Mesenchymal stem cell (in vitro differentiated cells and primary cell): ENCODE measurements around the gene NAP1L4.

Experiments used
- DNase-seq: peaks from one replicate; pipeline ENCODE4 v3.0.0-alpha.2; 2013
- H2AFZ ChIP-seq: one replicate; pipeline ENCODE4 v1.6.1; 2013; ENCODE audit warnings: low read depth, mild to moderate bottlenecking, control low read depth, inconsistent platforms, low read length, moderate library complexity
- H2AK5ac ChIP-seq: 2 replicates; pipeline ENCODE4 v1.6.1; 2013; ENCODE audit warnings: low read length, moderate library complexity, mild to moderate bottlenecking, inconsistent platforms; ENCODE audit not compliant: severe bottlenecking
- H2BK120ac ChIP-seq: one replicate; pipeline ENCODE4 v1.6.1; 2013; ENCODE audit warnings: low read depth, mild to moderate bottlenecking, inconsistent platforms, low read length, moderate library complexity
- H2BK12ac ChIP-seq, 2 experiments: one replicate each; pipeline ENCODE4 v1.6.1; 2013; ENCODE audit warnings: inconsistent platforms in 2 of 2, low read length in 2 of 2, mild to moderate bottlenecking in 2 of 2, moderate library complexity in 2 of 2, control low read depth in 1 of 2
- H2BK15ac ChIP-seq: one replicate; pipeline ENCODE4 v1.6.1; 2013; ENCODE audit warnings: mild to moderate bottlenecking, low read depth, inconsistent platforms; ENCODE audit not compliant: poor library complexity, severe bottlenecking
- H2BK5ac ChIP-seq: 2 replicates; pipeline ENCODE4 v1.6.1; 2013; ENCODE audit warnings: low read depth, mild to moderate bottlenecking, low read length, control low read depth, inconsistent platforms; ENCODE audit not compliant: poor library complexity, severe bottlenecking
- H3K14ac ChIP-seq, 2 experiments: one replicate each; pipeline ENCODE4 v1.6.1; 2013; ENCODE audit warnings: inconsistent platforms in 2 of 2, low read length in 2 of 2, control low read depth in 1 of 2, mild to moderate bottlenecking in 1 of 2, moderate library complexity in 1 of 2
- H3K18ac ChIP-seq, 2 experiments: one replicate each; pipeline ENCODE4 v1.6.1; 2013; ENCODE audit warnings: inconsistent platforms in 2 of 2, low read length in 2 of 2, control low read depth in 1 of 2, low read depth in 1 of 2, mild to moderate bottlenecking in 1 of 2
- H3K23ac ChIP-seq, 2 experiments: one replicate each; pipeline ENCODE4 v1.6.1; 2013; ENCODE audit warnings: inconsistent platforms in 2 of 2, low read length in 2 of 2, mild to moderate bottlenecking in 2 of 2, moderate library complexity in 2 of 2, control low read depth in 1 of 2
- H3K27ac ChIP-seq: 2 replicates; pipeline ENCODE4 v1.5.1; 2013; ENCODE audit warnings: mild to moderate bottlenecking, moderate library complexity, low read length, control low read depth, inconsistent platforms; ENCODE audit not compliant: poor library complexity, severe bottlenecking
- H3K27me3 ChIP-seq, 2 experiments: 2 replicates each; pipeline versions ENCODE4 v1.6.1 to v1.7.0; 2013; ENCODE audit warnings: low read length in 2 of 2, mild to moderate bottlenecking in 2 of 2, moderate library complexity in 2 of 2, control low read depth in 1 of 2, inconsistent platforms in 1 of 2; ENCODE audit not compliant: control insufficient read depth in 1 of 2, insufficient read depth in 1 of 2
- H3K36me3 ChIP-seq, 2 experiments: 2 replicates each; pipeline versions ENCODE4 v1.6.1 to v1.7.0; 2013; ENCODE audit warnings: low read length in 2 of 2, control low read depth in 1 of 2, inconsistent platforms in 1 of 2, low read depth in 1 of 2, mild to moderate bottlenecking in 1 of 2; ENCODE audit not compliant: insufficient read depth in 2 of 2, control insufficient read depth in 1 of 2
- H3K4ac ChIP-seq, 2 experiments: one replicate each; pipeline ENCODE4 v1.6.1; 2013; ENCODE audit warnings: inconsistent platforms in 2 of 2, low read length in 2 of 2, mild to moderate bottlenecking in 2 of 2, moderate library complexity in 2 of 2, control low read depth in 1 of 2, low read depth in 1 of 2
- H3K4me1 ChIP-seq: 2 replicates; pipeline ENCODE4 v1.6.1; 2013; ENCODE audit warnings: low read depth, low read length, control low read depth; ENCODE audit not compliant: control insufficient read depth, insufficient read depth
- H3K4me2 ChIP-seq: 2 replicates; pipeline ENCODE4 v1.6.1; 2013; ENCODE audit warnings: low read length, mild to moderate bottlenecking, inconsistent platforms; ENCODE audit not compliant: poor library complexity, severe bottlenecking
- H3K4me3 ChIP-seq, 2 experiments: 2 replicates each; pipeline versions ENCODE4 v1.5.1 to v1.7.0; 2013; ENCODE audit warnings: low read length in 2 of 2, mild to moderate bottlenecking in 2 of 2, control low read depth in 1 of 2, low read depth in 1 of 2; ENCODE audit not compliant: insufficient read depth in 1 of 2
- H3K79me1 ChIP-seq: replicated peaks from 2 replicates; pipeline ENCODE4 v1.6.1; 2013; ENCODE audit warnings: mild to moderate bottlenecking, control low read depth, low read length, inconsistent platforms; ENCODE audit not compliant: poor library complexity, severe bottlenecking
- H3K9ac ChIP-seq: 2 replicates; pipeline ENCODE4 v1.7.0; 2013; ENCODE audit warnings: mild to moderate bottlenecking, low read length, moderate library complexity
- H3K9me3 ChIP-seq: 2 replicates; pipeline ENCODE4 v1.7.0; 2013; ENCODE audit warnings: mild to moderate bottlenecking, low read length; ENCODE audit not compliant: control insufficient read depth
- H4K8ac ChIP-seq: one replicate; pipeline ENCODE4 v1.6.1; 2013; ENCODE audit warnings: inconsistent platforms, mild to moderate bottlenecking, low read length, moderate library complexity
- H4K91ac ChIP-seq: one replicate; pipeline ENCODE4 v1.6.1; 2013; ENCODE audit warnings: mild to moderate bottlenecking, low read length, inconsistent platforms
- WGBS: methylation state at CpG from one replicate; pipeline ENCODE4 v1.1.7; 2013; ENCODE audit warnings: mixed read lengths; 5-methylcytosine and 5-hydroxymethylcytosine counted together
- small RNA-seq: library from polyadenylated mRNA; stranded (forward); fragments of <200 nt; extraction: miRNeasy Mini kit (QIAGEN cat#:217004); gene quantifications from one replicate; pipeline ENCODE3, GENCODE V24; 2013; ENCODE audit warnings: low read depth

The NAP1L4 gene

DNA sequence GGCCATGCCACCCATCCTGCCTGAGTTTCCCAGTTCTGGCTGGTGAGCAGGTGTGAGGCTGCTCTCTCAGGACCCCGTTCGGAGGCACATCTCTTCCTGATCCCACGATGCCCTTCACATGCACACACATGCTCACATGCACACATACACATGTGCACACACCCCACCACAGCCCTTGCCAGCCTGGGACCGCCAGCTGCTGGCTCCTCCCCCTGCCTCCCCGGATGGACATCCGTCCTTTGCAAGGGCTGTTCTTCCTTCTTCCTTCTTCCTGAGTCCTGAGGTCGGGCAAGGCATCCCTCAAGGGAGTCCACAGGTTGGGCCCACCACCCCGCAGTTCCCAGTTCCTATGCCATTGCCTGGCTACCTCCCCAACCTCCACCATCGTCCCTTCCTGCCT is 96.1 kb downstream of the NAP1L4 start:
- Histone ChIP-seq H2BK5ac (no peak overlapping the region), H3K4me2 (no peak overlapping the region), H3K79me1 (no peaks in the 10 kb centered on the region), H3K4me1 (peaks cover 35% of the 10 kb centered on the region), H2BK15ac (peak overlapping the region; percentile 64), H2BK120ac (no peak overlapping the region), H3K14ac (peak overlapping the region in 1 of 2 experiments; percentile 2), H4K8ac (peak overlapping the region; percentile 22), H4K91ac (peak overlapping the region; percentile 97), H3K18ac (no peak overlapping the region), H3K27me3 (no peaks in the 10 kb centered on the region), H3K36me3 (no peaks in the 10 kb centered on the region), H3K23ac (no peak overlapping the region), H3K9ac (no peak overlapping the region), H3K9me3 (no peaks in the 10 kb centered on the region), H2AFZ (no peak overlapping the region), H3K27ac (no peak overlapping the region), H2BK12ac (peak overlapping the region; percentile 44 to 95), H3K4ac (peak overlapping the region in 1 of 2 experiments; percentile 82), H2AK5ac (no peak overlapping the region), H3K4me3 (no peak overlapping the region)
- no peak for DNase-seq
- 91% methylated on average over 9 of the region's 9 CpGs for WGBS

Small RNAs within 50 kb of the gene (small RNA-seq; reads per million reads assigned to genes)
- 19.6 reads per million, percentile 86 among the genes with 10 or more reads in this experiment for gene SNORA54
